GM20000 (cell line): Measurements from ENCODE around the gene ESPNL.

Experiments
- DNase-seq: peaks from one replicate; pipeline ENCODE4 v3.0.0; 2012; ENCODE audit warnings: low spot score
- CTCF ChIP-seq: IDR thresholded peaks from 2 replicates; pipeline ENCODE4 v1.5.1; 2012; ENCODE audit warnings: mild to moderate bottlenecking, control low read depth; ENCODE audit errors: extremely low read depth, missing control alignments

The ESPNL gene

GRCh38 chr2:238148981-238149380 is 48.8 kb downstream of the ESPNL start:
- TF ChIP-seq CTCF, result no peak
- no peak for DNase-seq

GRCh38 chr2:238149841-238150572 is 49.9 kb downstream of the ESPNL start:
- DNase-seq, result no peak
- TF ChIP-seq CTCF, result no peak

GRCh38 chr2:238150686-238151085 is 50.5 kb downstream of the ESPNL start:
- TF ChIP-seq CTCF, result no peak
- DNase-seq, result no peak

- no peak for DNase-seq
- no peak for TF ChIP-seq CTCF
These were observed 51.1 kb downstream of the ESPNL start for GRCh38 chr2:238151205-238151604.

- DNase-seq, result no peak
- no peak for TF ChIP-seq CTCF
These were observed 51.6 kb downstream of the ESPNL start for GRCh38 chr2:238151628-238152235.

GRCh38 chr2:238152771-238153688 is 52.9 kb downstream of the ESPNL start:
- no peak for TF ChIP-seq CTCF
- no peak for DNase-seq

- TF ChIP-seq CTCF, result no peak
- no peak for DNase-seq
These were observed 54.4 kb downstream of the ESPNL start for GRCh38 chr2:238154570-238154969.
